ENCODE results near the gene GLRA2.

GLRA2 gene

DNA sequence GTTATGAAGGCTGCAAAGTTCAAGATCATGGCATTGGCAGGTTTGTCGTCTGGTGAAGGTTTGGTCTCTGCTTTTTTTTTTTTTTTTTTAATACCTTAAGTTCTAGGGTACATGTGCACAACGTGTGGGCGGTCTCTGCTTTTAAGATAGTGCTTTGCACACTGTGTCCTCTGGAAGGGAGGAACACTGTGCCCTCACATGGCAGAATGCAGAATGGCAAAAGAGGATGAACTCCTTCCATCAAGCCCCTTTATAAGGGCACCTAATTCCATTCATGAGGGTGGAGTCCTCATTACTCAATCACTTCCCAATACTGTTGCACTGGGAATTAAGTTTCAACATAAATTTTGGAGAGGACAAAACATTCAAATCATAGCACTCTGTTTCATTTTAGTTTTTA is 101.4 kb downstream of the GLRA2 start:
- TF ChIP-seq, protein P1, sequence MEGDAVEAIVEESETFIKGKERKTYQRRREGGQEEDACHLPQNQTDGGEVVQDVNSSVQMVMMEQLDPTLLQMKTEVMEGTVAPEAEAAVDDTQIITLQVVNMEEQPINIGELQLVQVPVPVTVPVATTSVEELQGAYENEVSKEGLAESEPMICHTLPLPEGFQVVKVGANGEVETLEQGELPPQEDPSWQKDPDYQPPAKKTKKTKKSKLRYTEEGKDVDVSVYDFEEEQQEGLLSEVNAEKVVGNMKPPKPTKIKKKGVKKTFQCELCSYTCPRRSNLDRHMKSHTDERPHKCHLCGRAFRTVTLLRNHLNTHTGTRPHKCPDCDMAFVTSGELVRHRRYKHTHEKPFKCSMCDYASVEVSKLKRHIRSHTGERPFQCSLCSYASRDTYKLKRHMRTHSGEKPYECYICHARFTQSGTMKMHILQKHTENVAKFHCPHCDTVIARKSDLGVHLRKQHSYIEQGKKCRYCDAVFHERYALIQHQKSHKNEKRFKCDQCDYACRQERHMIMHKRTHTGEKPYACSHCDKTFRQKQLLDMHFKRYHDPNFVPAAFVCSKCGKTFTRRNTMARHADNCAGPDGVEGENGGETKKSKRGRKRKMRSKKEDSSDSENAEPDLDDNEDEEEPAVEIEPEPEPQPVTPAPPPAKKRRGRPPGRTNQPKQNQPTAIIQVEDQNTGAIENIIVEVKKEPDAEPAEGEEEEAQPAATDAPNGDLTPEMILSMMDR (IDR thresholded peaks at IDR 0.05; ENCODE audit: low read depth, low read length): no peak
- no peak overlapping the region for H3K4me3 ChIP-seq (ENCODE audit: low read depth, low read length)
- H3K27me3 ChIP-seq: no peaks in the 10 kb centered on the region
- no peak for DNase-seq
- H3K9me3 ChIP-seq: no peaks in the 10 kb centered on the region
- no peaks in the 10 kb centered on the region for H3K36me3 ChIP-seq
- H3K4me1 ChIP-seq: no peaks in the 10 kb centered on the region

DNA sequence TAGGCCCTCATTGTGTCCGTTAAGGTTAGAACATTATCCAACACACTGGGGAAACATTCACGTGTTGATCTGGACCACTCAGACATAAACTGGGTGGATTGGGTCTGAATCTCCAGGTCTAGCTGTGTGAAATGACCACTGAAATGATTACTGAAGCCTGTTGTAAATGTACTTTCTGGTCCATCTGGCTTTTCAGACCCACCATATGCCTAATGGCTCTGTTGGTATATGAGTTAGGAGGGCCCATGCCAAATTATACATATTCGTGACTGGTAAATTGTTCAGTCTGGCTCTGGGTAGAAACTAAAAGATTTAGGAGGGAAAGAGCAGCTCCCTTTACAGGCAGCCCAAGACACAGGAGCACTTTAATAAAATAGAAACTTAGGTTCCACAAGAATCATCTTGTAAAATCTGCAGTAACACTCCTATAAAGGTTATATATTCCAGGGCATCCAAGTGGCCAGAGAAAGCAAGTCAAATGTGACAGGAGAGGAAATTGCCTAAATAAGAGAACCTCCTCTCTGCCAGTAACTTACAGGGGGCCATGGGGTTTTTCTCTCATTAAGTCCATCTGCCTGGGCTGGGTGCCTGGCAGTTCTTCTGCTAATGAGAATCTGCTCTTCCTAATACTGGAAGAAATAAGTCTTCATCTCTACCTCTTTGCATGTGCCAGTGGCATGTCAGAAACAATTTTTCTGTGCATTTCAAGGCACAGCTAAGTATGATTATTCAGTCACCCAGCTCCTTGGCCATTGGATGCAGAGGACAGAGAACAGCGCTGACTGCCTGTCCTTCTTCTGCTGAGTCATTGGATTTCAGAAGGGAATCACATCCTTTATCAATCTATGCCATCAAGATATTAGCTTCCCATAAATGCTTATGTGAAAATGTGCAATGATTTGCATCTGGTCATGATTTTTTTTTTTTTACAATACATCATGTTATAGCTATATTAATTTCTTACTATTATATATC is 112.6 kb downstream of the GLRA2 start:
- TF ChIP-seq, protein P1 (IDR thresholded peaks at IDR 0.05; ENCODE audit: low read depth, low read length): no peak
- no peaks in the 10 kb centered on the region for H3K9me3 ChIP-seq
- H3K27me3 ChIP-seq: no peaks in the 10 kb centered on the region
- no peak for DNase-seq
- no peak overlapping the region for H3K4me3 ChIP-seq (ENCODE audit: low read depth, low read length)
- H3K36me3 ChIP-seq: no peaks in the 10 kb centered on the region
- H3K4me1 ChIP-seq: no peaks in the 10 kb centered on the region

DNA sequence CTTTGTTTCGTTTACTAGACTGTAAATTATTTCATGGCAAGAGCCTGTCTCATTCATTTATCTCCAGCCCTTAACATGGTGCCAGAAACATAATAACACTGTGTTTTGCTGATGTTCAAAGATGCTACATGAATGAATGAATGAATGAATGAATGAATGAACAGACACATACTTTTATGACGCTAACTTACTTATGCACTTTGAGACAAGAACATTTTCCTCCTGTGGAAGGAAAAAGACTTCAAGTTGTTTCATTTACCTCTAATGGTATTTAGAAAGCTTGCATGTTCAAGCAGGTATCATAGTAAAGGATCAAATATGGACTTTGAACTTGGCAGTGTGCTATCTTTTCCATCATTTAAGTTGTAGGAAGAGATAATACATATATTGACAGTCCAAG is 131.6 kb downstream of the GLRA2 start:
- no peaks in the 10 kb centered on the region for H3K4me1 ChIP-seq
- H3K4me3 ChIP-seq (ENCODE audit: low read depth, low read length): no peak overlapping the region
- no peaks in the 10 kb centered on the region for H3K27me3 ChIP-seq
- TF ChIP-seq, protein P1 (IDR thresholded peaks at IDR 0.05; ENCODE audit: low read depth, low read length): no peak
- H3K36me3 ChIP-seq: no peaks in the 10 kb centered on the region
- no peaks in the 10 kb centered on the region for H3K9me3 ChIP-seq
- no peak for DNase-seq

DNA sequence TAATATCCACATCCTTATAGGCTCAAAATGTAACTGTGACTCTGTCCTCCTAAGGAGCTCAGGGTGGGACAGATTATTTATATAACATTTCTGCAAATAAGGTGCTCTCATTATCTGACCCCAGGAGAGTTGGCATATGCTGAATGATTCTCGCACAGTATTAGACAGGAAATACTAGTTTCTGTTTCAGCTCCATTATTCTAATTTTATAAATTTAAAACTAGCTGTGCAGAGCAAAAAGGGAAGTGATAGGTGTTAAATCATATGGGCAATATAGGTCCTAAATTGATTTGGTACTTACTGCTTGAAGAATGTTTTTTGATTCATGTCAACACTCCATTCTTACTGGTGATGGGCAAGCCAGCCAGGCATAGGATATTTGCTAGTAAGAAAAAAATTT is 141.5 kb downstream of the GLRA2 start:
- no peaks in the 10 kb centered on the region for H3K27me3 ChIP-seq
- H3K4me1 ChIP-seq: peaks cover 2% of the 10 kb centered on the region; the same call in 1 of the 2 replicates
- TF ChIP-seq, protein P1 (IDR thresholded peaks at IDR 0.05; ENCODE audit: low read depth, low read length): no peak
- no peaks in the 10 kb centered on the region for H3K9me3 ChIP-seq
- DNase-seq: no peak
- no peaks in the 10 kb centered on the region for H3K36me3 ChIP-seq
- H3K4me3 ChIP-seq (ENCODE audit: low read depth, low read length): no peak overlapping the region

DNA sequence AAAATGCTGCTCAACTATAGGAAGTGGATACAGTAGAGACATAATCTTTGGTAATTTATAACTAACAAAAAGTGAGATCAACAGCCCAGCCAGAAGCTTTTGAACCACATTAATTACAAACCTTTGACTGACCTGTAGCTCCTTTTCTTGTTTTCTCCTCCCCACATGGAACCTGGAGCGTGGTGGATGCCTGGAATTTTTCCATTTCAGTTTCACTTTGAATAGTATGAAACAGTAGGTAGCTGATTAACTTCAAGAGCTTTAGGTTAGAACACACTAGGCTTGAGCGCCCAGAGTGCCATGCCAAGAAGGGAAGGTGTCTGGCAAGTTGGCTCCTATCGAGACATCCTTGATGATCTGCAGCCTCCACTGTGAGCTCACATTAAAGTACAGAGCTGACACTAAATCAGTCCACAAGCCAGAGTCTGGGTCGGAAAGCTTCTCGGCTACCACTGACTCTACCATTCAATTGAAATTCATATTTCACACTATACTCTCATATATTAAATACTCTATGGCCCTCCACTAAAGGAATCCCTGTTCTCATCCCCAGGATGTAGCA is 143.4 kb downstream of the GLRA2 start:
- Histone ChIP-seq H3K4me3 (ENCODE audit: low read depth, low read length) (no peak overlapping the region), H3K27me3 (no peaks in the 10 kb centered on the region), H3K9me3 (no peaks in the 10 kb centered on the region), H3K4me1 (peaks cover 2% of the 10 kb centered on the region; the same call in 1 of the 2 replicates), H3K36me3 (no peaks in the 10 kb centered on the region)
- TF ChIP-seq, protein P1 (IDR thresholded peaks at IDR 0.05; ENCODE audit: low read depth, low read length): no peak
- no peak for DNase-seq

DNA sequence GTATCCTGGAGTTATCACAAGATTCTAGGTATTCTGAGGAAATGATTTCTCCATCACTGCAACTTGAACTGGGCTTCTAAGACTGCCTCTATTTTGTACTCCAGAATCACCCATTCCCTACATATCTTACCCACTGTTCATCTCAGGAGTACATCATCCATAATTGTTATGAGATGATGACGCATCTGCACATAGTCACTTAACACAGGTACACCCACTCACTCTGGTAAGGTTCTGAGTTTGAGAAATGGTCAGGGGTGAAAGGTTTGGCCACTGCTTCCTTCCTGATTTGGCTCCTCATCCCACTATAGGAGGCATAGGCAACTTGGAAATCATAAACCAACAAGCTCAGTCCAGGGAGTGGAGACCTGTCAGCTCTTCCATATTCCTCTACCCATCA is 143.9 kb downstream of the GLRA2 start:
- no peaks in the 10 kb centered on the region for H3K9me3 ChIP-seq
- peaks cover 2% of the 10 kb centered on the region; the same call in 1 of the 2 replicates for H3K4me1 ChIP-seq
- DNase-seq: no peak
- H3K27me3 ChIP-seq: no peaks in the 10 kb centered on the region
- no peaks in the 10 kb centered on the region for H3K36me3 ChIP-seq
- no peak overlapping the region for H3K4me3 ChIP-seq (ENCODE audit: low read depth, low read length)
- TF ChIP-seq, protein P1 (IDR thresholded peaks at IDR 0.05; ENCODE audit: low read depth, low read length): no peak

Data from BE2C (cell line).